NCI-H774 (cell line): ENCODE data around the gene SPDEF.

Experiments
- DNase-seq: peaks from one replicate; lab custom pipeline; 2025; lab: John Stamatoyannopoulos, UW

Gene SPDEF

GRCh38 chr6:34544776-34545471 lies 11.2 kb downstream of the SPDEF start:
- no peak for DNase-seq

GRCh38 chr6:34544052-34544604 lies 12.0 kb downstream of the SPDEF start:
- no peak for DNase-seq

- no peak for DNase-seq
Observed at GRCh38 chr6:34543421-34543820, 12.7 kb downstream of the SPDEF start.

- DNase-seq, result no peak
Observed at GRCh38 chr6:34540841-34541240, 15.3 kb downstream of the SPDEF start.

- no peak for DNase-seq
Observed at GRCh38 chr6:34540222-34540621, 15.9 kb downstream of the SPDEF start.

GRCh38 chr6:34539181-34539580 lies 16.9 kb downstream of the SPDEF start:
- DNase-seq, result no peak

GRCh38 chr6:34538581-34538980 lies 17.5 kb downstream of the SPDEF start:
- DNase-seq, result no peak

- DNase-seq, result no peak
Observed at GRCh38 chr6:34537922-34538550, 18.1 kb downstream of the SPDEF start.

GRCh38 chr6:34536959-34537848 lies 18.9 kb downstream of the SPDEF start:
- DNase-seq, result no peak

- peak; percentile 14 for DNase-seq
Observed at GRCh38 chr6:34536251-34536958, 19.7 kb downstream of the SPDEF start.

- DNase-seq, result no peak
Observed at GRCh38 chr6:34535646-34536045, 20.5 kb downstream of the SPDEF start.

- DNase-seq, result no peak
Observed at GRCh38 chr6:34535199-34535598, 20.9 kb downstream of the SPDEF start.

- DNase-seq, result no peak
Observed at GRCh38 chr6:34534656-34535055, 21.5 kb downstream of the SPDEF start.

GRCh38 chr6:34534146-34534545 lies 22.0 kb downstream of the SPDEF start:
- no peak for DNase-seq

- DNase-seq, result no peak
Observed at GRCh38 chr6:34532230-34532629, 23.9 kb downstream of the SPDEF start.

GRCh38 chr6:34531580-34532201 lies 24.4 kb downstream of the SPDEF start:
- DNase-seq, result no peak

- no peak for DNase-seq
Observed at GRCh38 chr6:34530753-34531365, 25.3 kb downstream of the SPDEF start.

- DNase-seq, result no peak
Observed at GRCh38 chr6:34529665-34530327, 26.3 kb downstream of the SPDEF start.

GRCh38 chr6:34528996-34529664 lies 27.0 kb downstream of the SPDEF start:
- DNase-seq, result no peak
